ENCODE measurements around the gene KCNS1. TPM values are rescaled to one million over a fixed set of nuclear protein-coding genes. Genes with fewer than 3 reads are reported as not detected.

The KCNS1 gene
- total and polyA plus RNA-seq, 2 of the 8 experiments (the other 6 are each of a cell fraction or from before 2014, with no cell fraction given), result 1.4 to 1.8 TPM

- WGBS, 2 experiments (ENCODE audit: extremely low coverage in 1 of 2, insufficient coverage in 1 of 2, insufficient read length in 1 of 2, insufficient replicate concordance in 2 of 2, low coverage in 1 of 2, low lambda C conversion rate in 2 of 2, missing lambda C conversion rate in 1 of 2), result 93% methylated on average over 1 of the region's 1 CpG; no CpG with 5 or more reads in 1 of the 2 experiments
- Histone ChIP-seq H4K91ac (replicated peaks; ENCODE audit: insufficient read length, low read length) (no peak overlapping the region), H3K4me1 (replicated peaks in 1 of 4; ENCODE audit: control insufficient read depth in 3 of 4, insufficient read depth in 4 of 4, low read length in 3 of 4) (peaks cover 0 to 14% (median 2%) of the 10 kb centered on the region in 4 experiments; a peak in 3 of 7 replicates), H3K36me3 (ENCODE audit: control insufficient read depth in 2 of 4, insufficient read depth in 4 of 4, low read length in 3 of 4) (no peaks in the 10 kb centered on the region; a peak in 2 of 8 replicates), H4K8ac (ENCODE audit: extremely low read depth, insufficient read depth, low read length) (no peak overlapping the region), H3K79me1 (ENCODE audit: low read depth, low read length) (no peaks in the 10 kb centered on the region; the same call in 1 of the 2 replicates), H2AK5ac (ENCODE audit: low read depth, low read length) (no peak overlapping the region), H2BK120ac (replicated peaks; ENCODE audit: low read depth, low read length) (no peak overlapping the region), H3K9me3 (ENCODE audit: insufficient read depth in 2 of 2, low read depth in 1 of 2, low read length in 1 of 2) (no peaks in the 10 kb centered on the region), H3K27ac (ENCODE audit: low read depth, low read length) (no peak overlapping the region), H3K4me3 (ENCODE audit: extremely low read depth in 1 of 4, insufficient read depth in 2 of 4, low read depth in 3 of 4, low read length in 4 of 4) (no peak overlapping the region), H3K14ac (ENCODE audit: insufficient read length) (no peak overlapping the region), H3K18ac (ENCODE audit: extremely low read depth, low read length) (no peak overlapping the region), H3K56ac (replicated peaks; ENCODE audit: insufficient read length, low read depth, low read length) (no peak overlapping the region), H2BK15ac (ENCODE audit: low read length) (no peak overlapping the region), H3K27me3 (replicated peaks in 1 of 4; ENCODE audit: control insufficient read depth in 3 of 4, extremely low read depth in 1 of 4, insufficient read depth in 3 of 4, low read length in 3 of 4) (no peaks in the 10 kb centered on the region), H3K23me2 (ENCODE audit: low read depth, low read length) (no peaks in the 10 kb centered on the region), H2BK20ac (ENCODE audit: low read length) (no peak overlapping the region), H4K5ac (ENCODE audit: insufficient read length, low read depth, low read length) (no peak overlapping the region), H2BK5ac (ENCODE audit: low read depth, low read length) (no peak overlapping the region), H2AFZ (ENCODE audit: low read length) (no peak overlapping the region), H3K4me2 (ENCODE audit: insufficient read depth in 1 of 2, low read depth in 2 of 2, low read length in 2 of 2) (no peak overlapping the region), H3K4ac (replicated peaks; ENCODE audit: insufficient read length, low read depth, low read length) (no peak overlapping the region), H2BK12ac (ENCODE audit: low read depth, low read length) (no peak overlapping the region), H4K20me1 (replicated peaks in 1 of 2; ENCODE audit: control insufficient read depth in 1 of 2, insufficient read depth in 2 of 2, low read length in 2 of 2) (no peaks in the 10 kb centered on the region), H3K23ac (ENCODE audit: insufficient read length) (no peak overlapping the region), H3K9ac (replicated peaks in 1 of 4; ENCODE audit: extremely low read depth in 1 of 4, low read depth in 3 of 4, low read length in 3 of 4) (no peak overlapping the region), H3K79me2 (ENCODE audit: control insufficient read depth in 1 of 2, insufficient read depth in 2 of 2, low read length in 2 of 2) (no peaks in the 10 kb centered on the region)
- POLR2A ChIA-PET (ENCODE audit: partially characterized antibody), result interaction anchor here (2.0 kb wide), 1 partner anchor 23 kb away, joined by 5 read pairs; no protein-coding TSS in a partner anchor
- TF ChIP-seq BCL11A (IDR thresholded peaks at IDR 0.05; ENCODE audit: low read depth in 2 of 2, low read length in 2 of 2), result no peak
- no peak for FAIRE-seq
- CTCF ChIA-PET (ENCODE audit: partially characterized antibody), result interaction anchor here (0.9 to 15.3 kb wide), 16 partner anchors 8 to 250 kb away, joined by 3 to 233 read pairs (median 7); partner anchors contain the start of gene KCNS1
- DNase-seq (ENCODE audit: low read depth in 1 of 2, low spot score in 2 of 2), result no peak
These were observed 57.9 kb downstream of the KCNS1 start for GRCh38 chr20:45042978-45043377.

Other genes with a start within 250 kb of the KCNS1 start
- gene YWHAB, start 215.4 kb downstream of the KCNS1 start, total RNA-seq (2021; fragmentation: NEBNext Ultra II Directional; extraction: Animal tissue kit (Norgen Biotek cat#: 25700)), result 246 and 256 TPM in 2 replicates
- gene YWHAB, start 215.4 kb downstream of the KCNS1 start, polyA plus RNA-seq (2011; rRNA removed), result 40.2 and 72.9 TPM in 2 replicates
- 60.9 and 61.1 TPM in 2 replicates for gene PABPC1L, start 191.1 kb downstream of the KCNS1 start, total RNA-seq (2021; fragmentation: NEBNext Ultra II Directional; extraction: Animal tissue kit (Norgen Biotek cat#: 25700))
- gene PABPC1L, start 191.1 kb downstream of the KCNS1 start, polyA plus RNA-seq (2011; rRNA removed), result 108 and 151 TPM in 2 replicates
- gene TOMM34, start 140.7 kb downstream of the KCNS1 start, total RNA-seq (2021; fragmentation: NEBNext Ultra II Directional; extraction: Animal tissue kit (Norgen Biotek cat#: 25700)), result 32.1 and 33.8 TPM in 2 replicates
- 30.0 and 35.1 TPM in 2 replicates for gene TOMM34, start 140.7 kb downstream of the KCNS1 start, polyA plus RNA-seq (2011; rRNA removed)
- 33.8 and 34.3 TPM in 2 replicates for gene STK4, start 134.6 kb downstream of the KCNS1 start, total RNA-seq (2021; fragmentation: NEBNext Ultra II Directional; extraction: Animal tissue kit (Norgen Biotek cat#: 25700))
- gene STK4, start 134.6 kb downstream of the KCNS1 start, polyA plus RNA-seq (2011; rRNA removed), result 8.6 and 12.0 TPM in 2 replicates
- not detected in 2 replicates for gene WFDC5, start 14.0 kb upstream of the KCNS1 start, total RNA-seq (2021; fragmentation: NEBNext Ultra II Directional; extraction: Animal tissue kit (Norgen Biotek cat#: 25700))
- not detected in 2 replicates for gene WFDC5, start 14.0 kb upstream of the KCNS1 start, polyA plus RNA-seq (2011; rRNA removed)
- gene WFDC12, start 23.3 kb upstream of the KCNS1 start, total RNA-seq (2021; fragmentation: NEBNext Ultra II Directional; extraction: Animal tissue kit (Norgen Biotek cat#: 25700)), result not detected in 2 replicates
- gene WFDC12, start 23.3 kb upstream of the KCNS1 start, polyA plus RNA-seq (2011; rRNA removed), result not detected in 2 replicates
- gene PI3, start 73.8 kb upstream of the KCNS1 start, total RNA-seq (2021; fragmentation: NEBNext Ultra II Directional; extraction: Animal tissue kit (Norgen Biotek cat#: 25700)), result not detected in 2 replicates
- not detected in 2 replicates for gene PI3, start 73.8 kb upstream of the KCNS1 start, polyA plus RNA-seq (2011; rRNA removed)
- 4.5 and 5.8 TPM in 2 replicates for gene SEMG1, start 105.9 kb upstream of the KCNS1 start, total RNA-seq (2021; fragmentation: NEBNext Ultra II Directional; extraction: Animal tissue kit (Norgen Biotek cat#: 25700))
- 0.64 and 3.0 TPM in 2 replicates for gene SEMG1, start 105.9 kb upstream of the KCNS1 start, polyA plus RNA-seq (2011; rRNA removed)
- not detected in 2 replicates for gene SEMG2, start 120.2 kb upstream of the KCNS1 start, total RNA-seq (2021; fragmentation: NEBNext Ultra II Directional; extraction: Animal tissue kit (Norgen Biotek cat#: 25700))
- not detected in 2 replicates for gene SEMG2, start 120.2 kb upstream of the KCNS1 start, polyA plus RNA-seq (2011; rRNA removed)
- gene SLPI, start 153.4 kb upstream of the KCNS1 start, total RNA-seq (2021; fragmentation: NEBNext Ultra II Directional; extraction: Animal tissue kit (Norgen Biotek cat#: 25700)), result not detected in 2 replicates
- gene SLPI, start 153.4 kb upstream of the KCNS1 start, polyA plus RNA-seq (2011; rRNA removed), result 0.17 TPM in 1 of 2 replicates, not detected in the other
- 0.67 and 0.73 TPM in 2 replicates for gene RBPJL, start 205.7 kb upstream of the KCNS1 start, total RNA-seq (2021; fragmentation: NEBNext Ultra II Directional; extraction: Animal tissue kit (Norgen Biotek cat#: 25700))
- gene RBPJL, start 205.7 kb upstream of the KCNS1 start, polyA plus RNA-seq (2011; rRNA removed), result 1.3 and 1.5 TPM in 2 replicates
- gene MATN4, start 207.2 kb upstream of the KCNS1 start, total RNA-seq (2021; fragmentation: NEBNext Ultra II Directional; extraction: Animal tissue kit (Norgen Biotek cat#: 25700)), result 4.0 and 4.4 TPM in 2 replicates
- gene MATN4, start 207.2 kb upstream of the KCNS1 start, polyA plus RNA-seq (2011; rRNA removed), result 2.1 and 3.6 TPM in 2 replicates
- 59.2 and 60.2 TPM in 2 replicates for gene SDC4, start 247.3 kb upstream of the KCNS1 start, total RNA-seq (2021; fragmentation: NEBNext Ultra II Directional; extraction: Animal tissue kit (Norgen Biotek cat#: 25700))
- 29.9 and 34.6 TPM in 2 replicates for gene SDC4, start 247.3 kb upstream of the KCNS1 start, polyA plus RNA-seq (2011; rRNA removed)